ENCODE results near the gene CACNG7. TPM values are rescaled to one million over a fixed set of nuclear protein-coding genes. Genes with fewer than 3 reads are reported as not detected.
A peak's percentile ranks its signal among the peaks of the same experiment; 100 is the strongest.
"Not testable (repeated sequence)": the region's sequence is repeated elsewhere in the genome, so short reads cannot be mapped to it uniquely, and the experiment has no call there.

Gene CACNG7
- total RNA-seq, 1 donor from 2014 or later = 2.2 TPM

- no peak for DNase-seq (ENCODE audit: extremely low read depth, low read depth, low spot score)
Observed at GRCh38 chr19:53947624-53948023, 38.5 kb downstream of the CACNG7 start.

GRCh38 chr19:53948611-53949010 lies 39.5 kb downstream of the CACNG7 start:
- not testable (repeated sequence) for DNase-seq (ENCODE audit: extremely low read depth, low read depth, low spot score)

- no peak for DNase-seq (ENCODE audit: extremely low read depth, low read depth, low spot score)
Observed at GRCh38 chr19:53951436-53951835, 42.4 kb downstream of the CACNG7 start.

- DNase-seq (ENCODE audit: extremely low read depth, low read depth, low spot score) = no peak
Observed at GRCh38 chr19:53951947-53952346, 42.9 kb downstream of the CACNG7 start.

GRCh38 chr19:53953383-53953782 lies 44.3 kb downstream of the CACNG7 start:
- no peak for DNase-seq (ENCODE audit: extremely low read depth, low read depth, low spot score)

- no peak for DNase-seq (ENCODE audit: extremely low read depth, low read depth, low spot score)
Observed at GRCh38 chr19:53957448-53958167, 48.5 kb downstream of the CACNG7 start.

- no peak for DNase-seq (ENCODE audit: extremely low read depth, low read depth, low spot score)
Observed at GRCh38 chr19:53958168-53958571, 49.1 kb downstream of the CACNG7 start.

GRCh38 chr19:53958823-53959757 lies 50.0 kb downstream of the CACNG7 start:
- no peak for DNase-seq (ENCODE audit: extremely low read depth, low read depth, low spot score)

GRCh38 chr19:53960187-53960586 lies 51.1 kb downstream of the CACNG7 start:
- DNase-seq (ENCODE audit: extremely low read depth, low read depth, low spot score) = no peak

- no peak for DNase-seq (ENCODE audit: extremely low read depth, low read depth, low spot score)
Observed at GRCh38 chr19:53960886-53961285, 51.8 kb downstream of the CACNG7 start.

GRCh38 chr19:53961523-53962356 lies 52.7 kb downstream of the CACNG7 start:
- DNase-seq (ENCODE audit: extremely low read depth, low read depth, low spot score) = no peak

- DNase-seq (ENCODE audit: extremely low read depth, low read depth, low spot score) = no peak
Observed at GRCh38 chr19:53962887-53963431, 53.9 kb downstream of the CACNG7 start, which contains the start of gene CACNG8. CACNG8 (plus strand) TSS chr19:53962937.

GRCh38 chr19:53965091-53965490 lies 56.0 kb downstream of the CACNG7 start:
- no peak for DNase-seq (ENCODE audit: extremely low read depth, low read depth, low spot score)

- no peak for DNase-seq (ENCODE audit: extremely low read depth, low read depth, low spot score)
Observed at GRCh38 chr19:53966931-53967330, 57.9 kb downstream of the CACNG7 start.

- no peak for DNase-seq (ENCODE audit: extremely low read depth, low read depth, low spot score)
Observed at GRCh38 chr19:53969366-53969765, 60.3 kb downstream of the CACNG7 start.

GRCh38 chr19:53971673-53972072 lies 62.6 kb downstream of the CACNG7 start:
- no peak for DNase-seq (ENCODE audit: extremely low read depth, low read depth, low spot score)

GRCh38 chr19:53977429-53977990 lies 68.4 kb downstream of the CACNG7 start:
- peak; percentile 81 for DNase-seq (ENCODE audit: extremely low read depth, low read depth, low spot score)

- peak; percentile 73 for DNase-seq (ENCODE audit: extremely low read depth, low read depth, low spot score)
Observed at GRCh38 chr19:53977991-53978731, 69.1 kb downstream of the CACNG7 start.

- no peak for DNase-seq (ENCODE audit: extremely low read depth, low read depth, low spot score)
Observed at GRCh38 chr19:53978975-53979801, 70.1 kb downstream of the CACNG7 start.

Measured in glomerular endothelial cell (primary cell).